Measurements from ENCODE around the gene MC3R. TPM values are rescaled to one million over a fixed set of nuclear protein-coding genes. Genes with fewer than 3 reads are reported as not detected.

MC3R gene
- total and polyA plus RNA-seq, 2 of the 8 experiments (the other 6 are each of a cell fraction or from before 2014, with no cell fraction given) = not detected

DNA sequence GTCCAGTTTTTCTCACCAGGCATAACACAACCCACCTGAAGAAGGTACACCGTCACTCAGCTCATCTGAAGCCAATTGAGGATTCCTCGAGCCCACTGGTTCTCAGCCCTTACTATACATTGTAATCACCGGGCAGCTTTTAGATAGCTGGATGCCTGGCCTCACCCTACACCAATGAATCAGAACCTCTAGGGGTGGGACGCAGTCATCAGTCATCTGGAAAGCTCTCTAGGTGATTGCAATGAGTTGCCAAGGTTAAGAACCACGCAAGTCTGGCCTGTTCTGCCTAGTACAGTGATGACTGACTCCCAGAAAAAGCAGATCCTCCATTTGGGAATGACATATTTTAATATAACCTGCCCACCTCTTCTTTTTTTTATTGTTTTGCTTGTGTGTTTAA, 41.1 kb downstream of the MC3R start (continued):
- TF ChIP-seq, protein P1, sequence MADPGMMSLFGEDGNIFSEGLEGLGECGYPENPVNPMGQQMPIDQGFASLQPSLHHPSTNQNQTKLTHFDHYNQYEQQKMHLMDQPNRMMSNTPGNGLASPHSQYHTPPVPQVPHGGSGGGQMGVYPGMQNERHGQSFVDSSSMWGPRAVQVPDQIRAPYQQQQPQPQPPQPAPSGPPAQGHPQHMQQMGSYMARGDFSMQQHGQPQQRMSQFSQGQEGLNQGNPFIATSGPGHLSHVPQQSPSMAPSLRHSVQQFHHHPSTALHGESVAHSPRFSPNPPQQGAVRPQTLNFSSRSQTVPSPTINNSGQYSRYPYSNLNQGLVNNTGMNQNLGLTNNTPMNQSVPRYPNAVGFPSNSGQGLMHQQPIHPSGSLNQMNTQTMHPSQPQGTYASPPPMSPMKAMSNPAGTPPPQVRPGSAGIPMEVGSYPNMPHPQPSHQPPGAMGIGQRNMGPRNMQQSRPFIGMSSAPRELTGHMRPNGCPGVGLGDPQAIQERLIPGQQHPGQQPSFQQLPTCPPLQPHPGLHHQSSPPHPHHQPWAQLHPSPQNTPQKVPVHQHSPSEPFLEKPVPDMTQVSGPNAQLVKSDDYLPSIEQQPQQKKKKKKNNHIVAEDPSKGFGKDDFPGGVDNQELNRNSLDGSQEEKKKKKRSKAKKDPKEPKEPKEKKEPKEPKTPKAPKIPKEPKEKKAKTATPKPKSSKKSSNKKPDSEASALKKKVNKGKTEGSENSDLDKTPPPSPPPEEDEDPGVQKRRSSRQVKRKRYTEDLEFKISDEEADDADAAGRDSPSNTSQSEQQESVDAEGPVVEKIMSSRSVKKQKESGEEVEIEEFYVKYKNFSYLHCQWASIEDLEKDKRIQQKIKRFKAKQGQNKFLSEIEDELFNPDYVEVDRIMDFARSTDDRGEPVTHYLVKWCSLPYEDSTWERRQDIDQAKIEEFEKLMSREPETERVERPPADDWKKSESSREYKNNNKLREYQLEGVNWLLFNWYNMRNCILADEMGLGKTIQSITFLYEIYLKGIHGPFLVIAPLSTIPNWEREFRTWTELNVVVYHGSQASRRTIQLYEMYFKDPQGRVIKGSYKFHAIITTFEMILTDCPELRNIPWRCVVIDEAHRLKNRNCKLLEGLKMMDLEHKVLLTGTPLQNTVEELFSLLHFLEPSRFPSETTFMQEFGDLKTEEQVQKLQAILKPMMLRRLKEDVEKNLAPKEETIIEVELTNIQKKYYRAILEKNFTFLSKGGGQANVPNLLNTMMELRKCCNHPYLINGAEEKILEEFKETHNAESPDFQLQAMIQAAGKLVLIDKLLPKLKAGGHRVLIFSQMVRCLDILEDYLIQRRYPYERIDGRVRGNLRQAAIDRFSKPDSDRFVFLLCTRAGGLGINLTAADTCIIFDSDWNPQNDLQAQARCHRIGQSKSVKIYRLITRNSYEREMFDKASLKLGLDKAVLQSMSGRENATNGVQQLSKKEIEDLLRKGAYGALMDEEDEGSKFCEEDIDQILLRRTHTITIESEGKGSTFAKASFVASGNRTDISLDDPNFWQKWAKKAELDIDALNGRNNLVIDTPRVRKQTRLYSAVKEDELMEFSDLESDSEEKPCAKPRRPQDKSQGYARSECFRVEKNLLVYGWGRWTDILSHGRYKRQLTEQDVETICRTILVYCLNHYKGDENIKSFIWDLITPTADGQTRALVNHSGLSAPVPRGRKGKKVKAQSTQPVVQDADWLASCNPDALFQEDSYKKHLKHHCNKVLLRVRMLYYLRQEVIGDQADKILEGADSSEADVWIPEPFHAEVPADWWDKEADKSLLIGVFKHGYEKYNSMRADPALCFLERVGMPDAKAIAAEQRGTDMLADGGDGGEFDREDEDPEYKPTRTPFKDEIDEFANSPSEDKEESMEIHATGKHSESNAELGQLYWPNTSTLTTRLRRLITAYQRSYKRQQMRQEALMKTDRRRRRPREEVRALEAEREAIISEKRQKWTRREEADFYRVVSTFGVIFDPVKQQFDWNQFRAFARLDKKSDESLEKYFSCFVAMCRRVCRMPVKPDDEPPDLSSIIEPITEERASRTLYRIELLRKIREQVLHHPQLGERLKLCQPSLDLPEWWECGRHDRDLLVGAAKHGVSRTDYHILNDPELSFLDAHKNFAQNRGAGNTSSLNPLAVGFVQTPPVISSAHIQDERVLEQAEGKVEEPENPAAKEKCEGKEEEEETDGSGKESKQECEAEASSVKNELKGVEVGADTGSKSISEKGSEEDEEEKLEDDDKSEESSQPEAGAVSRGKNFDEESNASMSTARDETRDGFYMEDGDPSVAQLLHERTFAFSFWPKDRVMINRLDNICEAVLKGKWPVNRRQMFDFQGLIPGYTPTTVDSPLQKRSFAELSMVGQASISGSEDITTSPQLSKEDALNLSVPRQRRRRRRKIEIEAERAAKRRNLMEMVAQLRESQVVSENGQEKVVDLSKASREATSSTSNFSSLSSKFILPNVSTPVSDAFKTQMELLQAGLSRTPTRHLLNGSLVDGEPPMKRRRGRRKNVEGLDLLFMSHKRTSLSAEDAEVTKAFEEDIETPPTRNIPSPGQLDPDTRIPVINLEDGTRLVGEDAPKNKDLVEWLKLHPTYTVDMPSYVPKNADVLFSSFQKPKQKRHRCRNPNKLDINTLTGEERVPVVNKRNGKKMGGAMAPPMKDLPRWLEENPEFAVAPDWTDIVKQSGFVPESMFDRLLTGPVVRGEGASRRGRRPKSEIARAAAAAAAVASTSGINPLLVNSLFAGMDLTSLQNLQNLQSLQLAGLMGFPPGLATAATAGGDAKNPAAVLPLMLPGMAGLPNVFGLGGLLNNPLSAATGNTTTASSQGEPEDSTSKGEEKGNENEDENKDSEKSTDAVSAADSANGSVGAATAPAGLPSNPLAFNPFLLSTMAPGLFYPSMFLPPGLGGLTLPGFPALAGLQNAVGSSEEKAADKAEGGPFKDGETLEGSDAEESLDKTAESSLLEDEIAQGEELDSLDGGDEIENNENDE (IDR thresholded peaks at IDR 0.05; ENCODE audit: insufficient replicate concordance, low read length) = no peak
- TF ChIP-seq SIX5 (IDR thresholded peaks at IDR 0.05; ENCODE audit: low read depth, low read length) (no peak), POLR2A (IDR thresholded peaks at IDR 0.05; ENCODE audit: control extremely low read depth in 1 of 2, low read depth in 2 of 2, low read length in 2 of 2) (no peak), BCL11A (IDR thresholded peaks at IDR 0.05; ENCODE audit: low read depth in 2 of 2, low read length in 2 of 2) (no peak)
- TF ChIP-seq, protein P2, sequence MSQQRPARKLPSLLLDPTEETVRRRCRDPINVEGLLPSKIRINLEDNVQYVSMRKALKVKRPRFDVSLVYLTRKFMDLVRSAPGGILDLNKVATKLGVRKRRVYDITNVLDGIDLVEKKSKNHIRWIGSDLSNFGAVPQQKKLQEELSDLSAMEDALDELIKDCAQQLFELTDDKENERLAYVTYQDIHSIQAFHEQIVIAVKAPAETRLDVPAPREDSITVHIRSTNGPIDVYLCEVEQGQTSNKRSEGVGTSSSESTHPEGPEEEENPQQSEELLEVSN (IDR thresholded peaks at IDR 0.05) = no peak
